ENCODE data around the gene C6orf15.
"Not testable (repeated sequence)": the region's sequence is repeated elsewhere in the genome, so short reads cannot be mapped to it uniquely, and the experiment has no call there.

Gene C6orf15

DNA sequence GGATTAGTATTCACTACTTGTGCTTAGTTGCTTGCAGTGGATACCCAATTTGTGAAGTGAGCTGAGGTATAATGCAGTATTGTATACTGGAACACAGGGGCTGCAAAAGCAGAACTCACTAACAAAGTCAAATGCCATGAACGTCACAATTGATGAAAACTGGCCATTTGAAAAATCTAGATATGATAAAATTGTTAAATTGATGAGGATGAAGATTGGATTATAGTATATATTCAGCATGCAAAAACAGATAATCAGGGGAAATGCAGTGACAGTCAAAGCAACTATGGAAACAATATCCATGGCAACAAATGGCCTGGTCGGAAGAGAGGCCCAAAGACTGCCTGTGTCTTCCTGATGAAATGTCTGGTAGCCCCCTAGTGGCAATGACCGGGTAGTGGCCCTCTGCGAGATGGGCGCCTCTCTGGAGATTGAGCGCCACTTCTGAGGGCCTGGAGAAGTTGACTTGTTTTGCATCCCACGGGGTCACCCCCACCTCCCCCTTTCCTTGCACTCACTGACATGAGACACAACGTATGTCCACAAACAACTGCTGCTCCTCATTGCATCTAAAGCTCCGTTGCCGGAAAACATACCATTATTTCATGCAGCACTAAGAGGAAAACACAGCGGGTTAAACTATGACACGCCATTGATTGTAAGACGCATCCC is 43.6 kb downstream of the C6orf15 start:
- no peaks in the 10 kb centered on the region for H3K36me3 Mint-ChIP-seq
- H3K4me1 Mint-ChIP-seq, result peaks cover 7% of the 10 kb centered on the region
- no peaks in the 10 kb centered on the region for H3K9me3 Mint-ChIP-seq
- H3K4me3 Mint-ChIP-seq, result no peak overlapping the region
- H3K27me3 Mint-ChIP-seq, result no peaks in the 10 kb centered on the region
- no peak overlapping the region for H3K27ac Mint-ChIP-seq

DNA sequence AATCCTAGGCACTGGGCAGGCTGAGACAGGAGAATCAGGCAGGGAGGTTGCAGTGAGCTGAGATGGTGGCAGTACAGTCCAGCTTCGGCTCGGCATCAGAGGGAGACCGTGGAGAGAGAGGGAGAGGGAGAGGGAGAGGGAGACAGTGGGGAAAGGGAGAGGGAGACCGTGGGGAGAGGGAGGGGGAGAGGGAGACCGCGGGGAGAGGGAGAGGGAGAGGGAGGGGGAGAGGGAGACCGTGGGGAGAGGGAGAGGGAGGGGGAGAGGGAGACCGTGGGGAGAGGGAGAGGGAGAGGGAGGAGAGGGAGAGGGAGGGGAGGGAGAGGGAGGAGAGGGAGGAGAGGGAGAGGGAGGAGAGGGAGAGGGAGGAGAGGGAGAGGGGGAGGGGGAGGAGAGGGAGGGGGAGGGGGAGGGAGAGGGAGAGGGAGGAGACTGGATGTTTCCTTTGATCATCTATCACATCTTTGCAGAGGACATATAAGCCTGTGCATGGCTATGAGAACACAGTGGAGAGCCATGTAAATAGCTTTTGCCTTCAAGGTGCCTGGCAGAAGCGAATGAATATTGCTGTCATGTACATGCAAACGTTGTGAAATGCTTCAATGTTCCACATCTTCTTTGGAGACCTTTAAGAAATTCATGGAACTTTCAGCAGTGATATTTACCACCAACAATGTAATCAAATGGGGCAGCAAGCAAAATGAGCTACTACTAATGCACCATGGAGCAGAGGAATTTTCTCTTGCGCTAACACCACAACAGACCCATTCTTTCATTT is 44.3 kb downstream of the C6orf15 start:
- not testable (repeated sequence) for H3K4me1 Mint-ChIP-seq, H3K27me3 Mint-ChIP-seq, H3K4me3 Mint-ChIP-seq, H3K9me3 Mint-ChIP-seq, H3K36me3 Mint-ChIP-seq, H3K27ac Mint-ChIP-seq

DNA sequence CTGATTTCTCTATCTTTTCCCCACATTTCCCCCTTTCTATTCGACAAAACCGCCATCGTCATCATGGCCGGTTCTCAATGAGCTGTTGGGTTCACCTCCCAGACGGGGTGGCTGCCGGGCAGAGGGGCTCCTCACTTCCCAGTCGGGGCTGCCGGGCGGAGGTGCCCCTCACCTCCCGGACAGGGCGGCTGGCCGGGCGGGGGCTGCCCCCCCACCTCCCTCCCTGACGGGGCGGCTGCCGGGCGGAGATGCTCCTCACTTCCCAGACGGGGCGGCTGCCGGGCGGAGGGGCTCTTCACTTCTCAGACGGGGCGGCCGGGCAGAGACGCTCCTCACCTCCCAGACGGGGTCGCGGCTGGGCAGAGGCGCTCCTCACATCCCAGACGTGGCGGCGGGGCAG is 45.3 kb downstream of the C6orf15 start:
- H3K27me3 Mint-ChIP-seq, H3K4me3 Mint-ChIP-seq, H3K9me3 Mint-ChIP-seq, H3K36me3 Mint-ChIP-seq, H3K4me1 Mint-ChIP-seq, H3K27ac Mint-ChIP-seq: not testable (repeated sequence)

- no peak overlapping the region for H3K4me3 Mint-ChIP-seq
Observed at GRCh38 chr6:31065556-31065955, 46.8 kb downstream of the C6orf15 start.

GRCh38 chr6:31063906-31064435 is 48.4 kb downstream of the C6orf15 start:
- Mint-ChIP-seq H3K9me3 (no peaks in the 10 kb centered on the region), H3K36me3 (no peaks in the 10 kb centered on the region), H3K27me3 (no peaks in the 10 kb centered on the region), H3K4me3 (no peak overlapping the region), H3K4me1 (peaks cover 5% of the 10 kb centered on the region), H3K27ac (no peak overlapping the region)

More at GRCh38 chr6:31065556-31065955, 46.8 kb downstream of the C6orf15 start:
- Mint-ChIP-seq H3K9me3 (no peaks in the 10 kb centered on the region), H3K27me3 (no peaks in the 10 kb centered on the region), H3K4me1 (peaks cover 7% of the 10 kb centered on the region), H3K36me3 (no peaks in the 10 kb centered on the region), H3K27ac (no peak overlapping the region)
